Suprapubic skin (tissue), 4 donors: ENCODE measurements around the gene NUP50. TPM values are rescaled to one million over a fixed set of nuclear protein-coding genes. Genes with fewer than 3 reads are reported as not detected.

ENCODE experiments used
- DNase-seq, 2 donors: peaks; one replicate each; pipeline ENCODE4 v3.0.0-alpha.2; 2019; ENCODE audit warnings: low spot score in 2 of 2
- H3K27ac ChIP-seq: fragments of 200-600 bp; sonication (generic); one replicate; pipeline ENCODE4 v1.5.1; 2019
- H3K27me3 ChIP-seq: fragments of 200-600 bp; sonication (generic); one replicate; pipeline ENCODE4 v1.5.1; 2019
- H3K36me3 ChIP-seq: fragments of 200-600 bp; sonication (generic); one replicate; pipeline ENCODE4 v1.5.1; 2019
- H3K4me1 ChIP-seq: fragments of 200-600 bp; sonication (generic); one replicate; pipeline ENCODE4 v1.5.1; 2019
- H3K4me3 ChIP-seq: fragments of 200-600 bp; sonication (generic); one replicate; pipeline ENCODE4 v1.5.1; 2019; ENCODE audit warnings: mild to moderate bottlenecking
- H3K9me3 ChIP-seq: fragments of 200-600 bp; sonication (generic); one replicate; pipeline ENCODE4 v1.5.1; 2019
- CTCF ChIP-seq, 2 donors: fragments of 200-600 bp in 1 of 2; fragments of 450-650 bp in 1 of 2; sonication (generic) in 1 of 2; IDR thresholded peaks; one replicate each; pipeline ENCODE4 v1.5.1; 2016 to 2019; ENCODE audit warnings: antibody characterized with exemption in 2 of 2, mild to moderate bottlenecking in 1 of 2, moderate library complexity in 1 of 2
- EP300 ChIP-seq: sonication (generic); formaldehyde crosslinking; IDR thresholded peaks from one replicate; pipeline ENCODE4 v1.6.1; 2017; ENCODE audit warnings: antibody characterized with exemption
- POLR2A ChIP-seq, 2 donors: fragments of 450-650 bp; IDR thresholded peaks; one replicate each; pipeline ENCODE4 v1.6.1; 2017; ENCODE audit warnings: antibody characterized with exemption in 2 of 2, mild to moderate bottlenecking in 2 of 2, moderate library complexity in 2 of 2
- POLR2AphosphoS5 ChIP-seq, 3 donors: sonication (generic); formaldehyde crosslinking; IDR thresholded peaks; one replicate each; pipeline ENCODE4 v1.6.1; 2017; ENCODE audit warnings: antibody characterized with exemption in 3 of 3
- WGBS: methylation state at CpG from one replicate; pipeline ENCODE4 v1.1.5; 2018; 5-methylcytosine and 5-hydroxymethylcytosine counted together
- total RNA-seq, 4 donors: library from RNA; depleted of rRNA; stranded (reverse); fragments of >200 nt; gene quantifications; one replicate each; pipeline ENCODE4 v1.1.0, GENCODE V29; 2016

NUP50 gene
- total RNA-seq, 4 donors from 2014 or later: 44.2 to 74.0 (median 64.0) TPM

- H3K4me1 ChIP-seq: peaks cover 25% of the 10 kb centered on the region
- H3K36me3 ChIP-seq: no peaks in the 10 kb centered on the region
- H3K9me3 ChIP-seq: no peaks in the 10 kb centered on the region
- H3K4me3 ChIP-seq: no peak overlapping the region
- H3K27me3 ChIP-seq: no peaks in the 10 kb centered on the region
- 49% methylated on average over 18 of the region's 22 CpGs for whole genome bisulfite sequencing
- TF ChIP-seq EP300 (no peak), CTCF (IDR thresholded peaks at IDR 0.05) (no peak), POLR2AphosphoS5 (IDR thresholded peaks at IDR 0.05) (no peak), POLR2A (IDR thresholded peaks at IDR 0.05) (no peak)
- DNase-seq: no peak
- no peak overlapping the region for H3K27ac ChIP-seq
Observed at GRCh38 chr22:45216133-45217003, 52.6 kb downstream of the NUP50 start.

- H3K4me1 ChIP-seq: peaks cover 15% of the 10 kb centered on the region
- no peaks in the 10 kb centered on the region for H3K27me3 ChIP-seq
- DNase-seq: no peak
- H3K36me3 ChIP-seq: no peaks in the 10 kb centered on the region
- no peak overlapping the region for H3K27ac ChIP-seq
- no peaks in the 10 kb centered on the region for H3K9me3 ChIP-seq
- WGBS: 93% methylated on average over 6 of the region's 6 CpGs
- H3K4me3 ChIP-seq: no peak overlapping the region
- no peak for TF ChIP-seq EP300
- TF ChIP-seq CTCF (IDR thresholded peaks at IDR 0.05): no peak
- no peak for TF ChIP-seq POLR2AphosphoS5 (IDR thresholded peaks at IDR 0.05)
- TF ChIP-seq POLR2A (IDR thresholded peaks at IDR 0.05): no peak
Observed at GRCh38 chr22:45217345-45217744, 53.6 kb downstream of the NUP50 start.

GRCh38 chr22:45217806-45218205 lies 54.1 kb downstream of the NUP50 start:
- Histone ChIP-seq H3K36me3 (no peaks in the 10 kb centered on the region), H3K27ac (no peak overlapping the region), H3K27me3 (no peaks in the 10 kb centered on the region), H3K4me3 (no peak overlapping the region), H3K9me3 (no peaks in the 10 kb centered on the region), H3K4me1 (peaks cover 11% of the 10 kb centered on the region)
- no peak for DNase-seq
- WGBS: 96% methylated on average over 13 of the region's 14 CpGs
- TF ChIP-seq POLR2AphosphoS5 (IDR thresholded peaks at IDR 0.05): no peak
- TF ChIP-seq CTCF (IDR thresholded peaks at IDR 0.05): no peak
- TF ChIP-seq EP300: no peak
- TF ChIP-seq POLR2A (IDR thresholded peaks at IDR 0.05): no peak

- H3K4me3 ChIP-seq: no peak overlapping the region
- H3K9me3 ChIP-seq: no peaks in the 10 kb centered on the region
- no peaks in the 10 kb centered on the region for H3K27me3 ChIP-seq
- no peak for DNase-seq
- H3K4me1 ChIP-seq: peaks cover under 1% of the 10 kb centered on the region
- no peaks in the 10 kb centered on the region for H3K36me3 ChIP-seq
- no peak overlapping the region for H3K27ac ChIP-seq
- TF ChIP-seq EP300 (no peak), POLR2A (IDR thresholded peaks at IDR 0.05) (no peak), CTCF (IDR thresholded peaks at IDR 0.05) (no peak), POLR2AphosphoS5 (IDR thresholded peaks at IDR 0.05) (no peak)
- WGBS: 74% methylated on average over 9 of the region's 9 CpGs
Observed at GRCh38 chr22:45218976-45219375, 55.3 kb downstream of the NUP50 start.

- WGBS: 85% methylated on average over 5 of the region's 5 CpGs
- no peaks in the 10 kb centered on the region for H3K36me3 ChIP-seq
- no peak for DNase-seq
- H3K4me3 ChIP-seq: no peak overlapping the region
- no peaks in the 10 kb centered on the region for H3K9me3 ChIP-seq
- TF ChIP-seq POLR2A (IDR thresholded peaks at IDR 0.05) (no peak), EP300 (no peak), POLR2AphosphoS5 (IDR thresholded peaks at IDR 0.05) (no peak), CTCF (IDR thresholded peaks at IDR 0.05) (no peak)
- H3K4me1 ChIP-seq: peaks cover 19% of the 10 kb centered on the region
- no peaks in the 10 kb centered on the region for H3K27me3 ChIP-seq
- H3K27ac ChIP-seq: no peak overlapping the region
Observed at GRCh38 chr22:45221201-45221600, 57.5 kb downstream of the NUP50 start.
